Measurements from ENCODE around the gene PSMB7.

Gene PSMB7

DNA sequence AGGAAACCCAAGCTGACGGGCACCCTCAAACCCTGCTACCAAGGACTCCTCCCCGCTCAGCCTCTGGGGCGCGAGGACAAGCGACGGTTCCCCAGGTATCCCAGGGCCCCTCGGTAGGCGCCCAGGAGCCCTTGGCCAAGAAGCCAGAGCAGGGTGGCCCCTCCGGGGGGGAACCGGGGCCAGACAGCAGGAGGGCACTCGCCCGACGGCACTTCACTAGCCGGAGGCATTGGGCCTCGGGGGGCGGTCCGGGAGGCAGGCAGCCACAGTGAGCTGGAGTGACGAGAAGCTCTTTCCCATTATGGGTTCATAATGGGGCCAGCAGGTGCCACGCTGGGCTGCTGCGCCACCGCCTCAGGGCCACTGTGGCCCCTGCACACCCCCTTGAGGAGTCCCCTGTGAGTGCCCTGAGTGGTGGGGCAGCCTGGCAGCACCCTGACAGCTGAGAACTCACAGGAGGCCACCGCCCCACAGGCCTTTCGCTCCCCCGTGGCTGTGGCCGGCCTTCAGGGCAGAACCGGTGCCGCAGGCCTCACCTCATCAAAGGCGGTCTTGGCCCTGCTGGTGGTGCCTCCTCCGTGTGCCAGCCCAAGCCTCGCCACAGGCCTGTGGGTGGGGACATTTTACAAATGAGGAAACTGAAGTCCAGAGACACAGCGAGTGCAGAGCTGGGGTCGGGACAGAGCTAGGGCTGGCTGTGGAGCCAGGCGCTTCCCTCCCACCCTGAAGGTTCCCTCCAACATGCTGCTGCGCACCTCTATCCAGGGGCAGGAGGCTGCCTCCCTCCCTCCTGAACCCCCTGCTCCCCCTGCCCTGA lies 68.7 kb downstream of the PSMB7 start:
- no peaks in the 10 kb centered on the region for H3K9me3 ChIP-seq (ENCODE audit: insufficient read depth, low read length)
- no peak overlapping the region for H3K4me2 ChIP-seq (ENCODE audit: low read depth, low read length, poor library complexity, severe bottlenecking)
- no peaks in the 10 kb centered on the region for H3K9me2 ChIP-seq (replicated peaks; ENCODE audit: insufficient read depth, low read length)
- H3K9ac ChIP-seq (ENCODE audit: low read length): no peak overlapping the region
- no peak overlapping the region for H3K4me3 ChIP-seq (ENCODE audit: insufficient read depth, low read length, poor library complexity, severe bottlenecking)
- H3K27ac ChIP-seq (ENCODE audit: low read depth, low read length): no peak overlapping the region
- H2AFZ ChIP-seq (ENCODE audit: low read depth, low read length, severe bottlenecking): no peak overlapping the region
- no peaks in the 10 kb centered on the region; the same call in 1 of the 2 replicates for H3K79me2 ChIP-seq (ENCODE audit: insufficient read depth, low read length)
- TF ChIP-seq, protein P1, sequence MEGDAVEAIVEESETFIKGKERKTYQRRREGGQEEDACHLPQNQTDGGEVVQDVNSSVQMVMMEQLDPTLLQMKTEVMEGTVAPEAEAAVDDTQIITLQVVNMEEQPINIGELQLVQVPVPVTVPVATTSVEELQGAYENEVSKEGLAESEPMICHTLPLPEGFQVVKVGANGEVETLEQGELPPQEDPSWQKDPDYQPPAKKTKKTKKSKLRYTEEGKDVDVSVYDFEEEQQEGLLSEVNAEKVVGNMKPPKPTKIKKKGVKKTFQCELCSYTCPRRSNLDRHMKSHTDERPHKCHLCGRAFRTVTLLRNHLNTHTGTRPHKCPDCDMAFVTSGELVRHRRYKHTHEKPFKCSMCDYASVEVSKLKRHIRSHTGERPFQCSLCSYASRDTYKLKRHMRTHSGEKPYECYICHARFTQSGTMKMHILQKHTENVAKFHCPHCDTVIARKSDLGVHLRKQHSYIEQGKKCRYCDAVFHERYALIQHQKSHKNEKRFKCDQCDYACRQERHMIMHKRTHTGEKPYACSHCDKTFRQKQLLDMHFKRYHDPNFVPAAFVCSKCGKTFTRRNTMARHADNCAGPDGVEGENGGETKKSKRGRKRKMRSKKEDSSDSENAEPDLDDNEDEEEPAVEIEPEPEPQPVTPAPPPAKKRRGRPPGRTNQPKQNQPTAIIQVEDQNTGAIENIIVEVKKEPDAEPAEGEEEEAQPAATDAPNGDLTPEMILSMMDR (IDR thresholded peaks at IDR 0.05; ENCODE audit: insufficient read depth, low read length, poor library complexity, severe bottlenecking): no peak
- TF ChIP-seq EZH2phosphoT487 (conservative IDR thresholded peaks at IDR 0.05; ENCODE audit: low read length): no peak
- no peaks in the 10 kb centered on the region for H3K27me3 ChIP-seq (ENCODE audit: low read length)
- H3K36me3 ChIP-seq (ENCODE audit: low read length): peaks cover 14% of the 10 kb centered on the region; the same call in 1 of the 2 replicates
- peaks cover 18% of the 10 kb centered on the region for H3F3A ChIP-seq (ENCODE audit: insufficient read depth)
- no peaks in the 10 kb centered on the region for H4K20me1 ChIP-seq (ENCODE audit: low read depth, low read length)

DNA sequence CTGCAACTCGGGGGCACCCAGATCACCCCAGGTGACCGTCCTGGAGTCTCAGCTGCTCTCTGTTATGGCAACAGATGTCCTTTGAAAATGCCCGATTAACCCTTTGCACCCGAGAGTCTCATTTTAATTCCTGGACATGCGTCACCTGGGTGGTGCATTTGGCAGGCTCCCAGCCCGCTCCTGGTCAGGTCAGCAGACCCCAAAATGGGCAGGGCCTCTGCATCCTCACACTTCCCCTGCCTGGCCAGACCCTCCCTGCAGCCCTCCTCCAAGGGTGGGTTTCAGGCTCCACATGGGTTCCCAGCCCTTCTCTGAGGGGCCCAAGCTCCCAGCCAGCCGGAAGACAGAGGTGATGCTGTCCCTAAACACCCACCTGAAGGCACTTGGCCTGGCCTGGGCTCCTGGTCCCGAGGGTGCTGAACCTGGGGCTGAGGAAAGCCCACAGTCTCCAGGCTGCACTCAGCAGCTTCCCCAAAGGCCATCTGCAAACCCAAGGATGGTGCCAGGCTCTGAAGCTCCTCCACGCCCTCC lies 69.4 kb downstream of the PSMB7 start:
- Histone ChIP-seq H3K79me2 (ENCODE audit: insufficient read depth, low read length) (no peaks in the 10 kb centered on the region; the same call in 1 of the 2 replicates), H3K9ac (ENCODE audit: low read length) (no peak overlapping the region), H3K27me3 (ENCODE audit: low read length) (no peaks in the 10 kb centered on the region), H3K4me3 (ENCODE audit: insufficient read depth, low read length, poor library complexity, severe bottlenecking) (no peak overlapping the region), H3F3A (ENCODE audit: insufficient read depth) (0 out of 2 replicates have a peak, but pooled peaks cover 10% of the 10 kb centered on the region), H3K36me3 (ENCODE audit: low read length) (peaks cover 14% of the 10 kb centered on the region; the same call in 1 of the 2 replicates), H3K9me3 (ENCODE audit: insufficient read depth, low read length) (no peaks in the 10 kb centered on the region), H4K20me1 (ENCODE audit: low read depth, low read length) (no peaks in the 10 kb centered on the region), H3K27ac (ENCODE audit: low read depth, low read length) (no peak overlapping the region), H2AFZ (ENCODE audit: low read depth, low read length, severe bottlenecking) (no peak overlapping the region), H3K9me2 (replicated peaks; ENCODE audit: insufficient read depth, low read length) (no peaks in the 10 kb centered on the region), H3K4me2 (ENCODE audit: low read depth, low read length, poor library complexity, severe bottlenecking) (no peak overlapping the region)
- no peak for TF ChIP-seq EZH2phosphoT487 (conservative IDR thresholded peaks at IDR 0.05; ENCODE audit: low read length)
- TF ChIP-seq, protein P1 (IDR thresholded peaks at IDR 0.05; ENCODE audit: insufficient read depth, low read length, poor library complexity, severe bottlenecking): no peak

DNA sequence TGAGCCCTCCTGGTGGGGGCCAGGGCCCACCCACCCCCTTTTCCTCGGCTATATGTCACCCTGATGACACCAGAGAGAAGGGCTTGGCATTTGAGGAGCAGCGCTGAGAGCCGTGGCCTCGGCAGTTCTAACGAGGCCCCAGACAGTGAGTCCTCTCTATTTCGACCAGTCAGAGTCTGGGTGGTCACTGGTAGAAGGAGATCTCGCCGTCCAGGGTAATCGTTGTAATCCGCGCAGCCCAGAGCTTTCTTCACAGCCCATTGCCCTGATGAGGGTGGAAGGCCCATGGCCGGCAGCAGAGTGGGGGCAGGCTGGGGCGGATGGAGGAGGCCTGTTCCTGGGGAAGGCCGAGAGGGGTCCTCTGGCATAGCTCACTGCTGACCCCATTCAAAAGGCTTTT lies 70.2 kb downstream of the PSMB7 start:
- Histone ChIP-seq H2AFZ (ENCODE audit: low read depth, low read length, severe bottlenecking) (no peak overlapping the region), H3K27me3 (ENCODE audit: low read length) (no peaks in the 10 kb centered on the region), H4K20me1 (ENCODE audit: low read depth, low read length) (no peaks in the 10 kb centered on the region), H3K4me3 (ENCODE audit: insufficient read depth, low read length, poor library complexity, severe bottlenecking) (no peak overlapping the region), H3K9ac (ENCODE audit: low read length) (no peak overlapping the region), H3K36me3 (ENCODE audit: low read length) (peaks cover 17% of the 10 kb centered on the region; the same call in 1 of the 2 replicates), H3K4me2 (ENCODE audit: low read depth, low read length, poor library complexity, severe bottlenecking) (no peak overlapping the region), H3F3A (ENCODE audit: insufficient read depth) (0 out of 2 replicates have a peak, but pooled peaks cover 9% of the 10 kb centered on the region), H3K9me3 (ENCODE audit: insufficient read depth, low read length) (no peaks in the 10 kb centered on the region), H3K79me2 (ENCODE audit: insufficient read depth, low read length) (no peaks in the 10 kb centered on the region; the same call in 1 of the 2 replicates), H3K9me2 (replicated peaks; ENCODE audit: insufficient read depth, low read length) (no peaks in the 10 kb centered on the region), H3K27ac (ENCODE audit: low read depth, low read length) (no peak overlapping the region)
- no peak for TF ChIP-seq EZH2phosphoT487 (conservative IDR thresholded peaks at IDR 0.05; ENCODE audit: low read length)
- TF ChIP-seq, protein P1 (IDR thresholded peaks at IDR 0.05; ENCODE audit: insufficient read depth, low read length, poor library complexity, severe bottlenecking): no peak
